ENCODE measurements around the gene FAM151B.

GRCh38 chr5:80516826-80517225 lies 28.9 kb downstream of the FAM151B start:
- no peak for TF ChIP-seq POLR2AphosphoS5 (IDR thresholded peaks at IDR 0.05; ENCODE audit: low read depth, low read length)
- no peak for TF ChIP-seq POLR2A (IDR thresholded peaks at IDR 0.05; ENCODE audit: low read depth, low read length)
